Sigmoid colon (tissue), 7 donors: ENCODE data around the gene KDM6B. TPM values are rescaled to one million over a fixed set of nuclear protein-coding genes. Genes with fewer than 3 reads are reported as not detected.
A peak's percentile ranks its signal among the peaks of the same experiment; 100 is the strongest.

Experiments used
- DNase-seq: peaks from one replicate; pipeline ENCODE4 v3.0.0-alpha.2; 2019
- H3K27ac ChIP-seq, 4 donors: fragments of 200-600 bp; sonication (generic); one replicate each; pipeline ENCODE4 v1.5.1; 2016 to 2019; ENCODE audit warnings: mild to moderate bottlenecking in 1 of 4
- H3K27me3 ChIP-seq, 3 donors: fragments of 200-600 bp; sonication (generic); one replicate each; pipeline ENCODE4 v1.5.1; 2019; ENCODE audit warnings: mild to moderate bottlenecking in 1 of 3
- H3K36me3 ChIP-seq, 4 donors: fragments of 200-600 bp; sonication (generic); one replicate each; pipeline ENCODE4 v1.5.1; 2016 to 2019
- H3K4me1 ChIP-seq, 4 donors: fragments of 200-600 bp; sonication (generic); one replicate each; pipeline ENCODE4 v1.5.1; 2017 to 2019
- H3K4me3 ChIP-seq, 4 donors: fragments of 200-600 bp; sonication (generic); one replicate each; pipeline ENCODE4 v1.5.1; 2017 to 2019; ENCODE audit warnings: mild to moderate bottlenecking in 2 of 4, moderate library complexity in 1 of 4
- H3K9me3 ChIP-seq, 4 donors: fragments of 200-600 bp in 3 of 4; sonication (generic) in 3 of 4; one replicate each; pipeline versions ENCODE4 v1.5.1 to v1.6.1; 2013 to 2019
- EP300 ChIP-seq, 4 donors: sonication (generic); formaldehyde crosslinking; IDR thresholded peaks; one replicate each; pipeline ENCODE4 v1.6.1; 2017; ENCODE audit warnings: antibody characterized with exemption in 4 of 4
- POLR2A ChIP-seq, 2 donors: fragments of 450-650 bp; IDR thresholded peaks; one replicate each; pipeline ENCODE4 v1.6.1; 2016; ENCODE audit warnings: antibody characterized with exemption in 2 of 2, mild to moderate bottlenecking in 2 of 2, moderate library complexity in 2 of 2
- POLR2AphosphoS5 ChIP-seq, 4 donors: sonication (generic); formaldehyde crosslinking; IDR thresholded peaks; one replicate each; pipeline ENCODE4 v1.6.1; 2017; ENCODE audit warnings: antibody characterized with exemption in 4 of 4
- WGBS, 2 donors: extraction: QIAGEN DNeasy Blood & Tissue Kit; methylation state at CpG; one replicate each; pipeline ENCODE4 v1.1.7; 2013; 5-methylcytosine and 5-hydroxymethylcytosine counted together
- intact Hi-C: fragments of 100-400 bp; cut with DNase I; formaldehyde crosslinking; loops from one replicate; pipeline ENCODE4 v1.15.1; 2023
- polyA plus RNA-seq, 3 donors: library from polyadenylated mRNA; stranded (reverse); fragments of 200-250 nt; gene quantifications; one replicate each; pipeline ENCODE4 v1.2.3, GENCODE V29; 2013
- total RNA-seq, 4 donors: library from RNA; depleted of rRNA; stranded (reverse); fragments of >200 nt; gene quantifications; one replicate each; pipeline ENCODE4 v1.1.0, GENCODE V29; 2016
- TF ChIP-seq, protein P1 (sequence below), 4 experiments: fragments of 450-650 bp in 3 of 4; fragments of 200-600 bp in 1 of 4; IDR thresholded peaks; one replicate each; pipeline ENCODE4 v1.5.1; 2016 to 2019; ENCODE audit warnings: antibody characterized with exemption in 4 of 4, mild to moderate bottlenecking in 3 of 4, moderate library complexity in 2 of 4
- donor health status: healthy with polysubstance abuse.
- donor health status: Bipolar disorder and iron deficiency.
- donor health status: healthy.

Gene KDM6B
- total and polyA plus RNA-seq, 7 donors = 5.5 to 19.4 (median 7.8) TPM

DNA sequence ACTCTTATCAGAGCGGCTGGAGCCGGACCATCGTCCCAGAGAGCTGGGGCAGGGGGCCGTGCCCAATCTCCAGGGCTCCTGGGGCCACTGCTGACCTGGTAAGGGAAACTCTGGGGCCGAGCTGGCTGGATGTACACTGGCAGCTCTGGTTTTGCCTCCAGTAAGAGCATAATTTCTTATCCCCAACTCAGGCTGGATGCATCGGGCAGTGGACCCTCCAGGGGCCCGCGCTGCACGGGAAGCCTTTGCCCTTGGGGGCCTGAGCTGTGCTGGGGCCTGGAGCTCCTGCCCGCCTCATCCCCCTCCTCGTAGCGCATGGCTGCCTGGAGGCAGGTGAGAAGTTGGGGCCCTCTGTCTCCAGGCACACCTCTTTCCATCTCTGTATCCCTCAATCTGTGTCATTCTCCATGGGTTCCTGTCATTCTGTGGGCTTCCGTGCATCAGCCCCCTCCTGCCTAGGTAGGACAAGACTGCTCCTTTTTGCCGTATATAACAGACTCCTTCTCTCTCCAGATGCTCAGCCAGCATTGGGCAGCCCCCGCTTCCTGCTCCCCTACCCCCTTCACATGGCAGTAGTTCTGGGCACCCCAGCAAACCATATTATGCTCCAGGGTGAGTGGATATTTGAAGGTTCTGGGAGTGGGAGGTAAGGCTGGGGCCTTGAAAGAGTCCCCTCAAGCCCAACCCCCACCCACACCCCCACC, 11.5 kb downstream of the KDM6B start:
- H3K4me3 ChIP-seq = peak overlapping the region in 3 of 4 donors; percentile 61 to 75 (median 71)
- WGBS, 2 donors = 83 to 86% methylated on average over 15 of the region's 15 CpGs
- no peaks in the 10 kb centered on the region for H3K9me3 ChIP-seq
- peaks cover 34 to 52% (median 47%) of the 10 kb centered on the region in 4 donors for H3K36me3 ChIP-seq
- no peaks in the 10 kb centered on the region for H3K27me3 ChIP-seq
- TF ChIP-seq, protein P1, sequence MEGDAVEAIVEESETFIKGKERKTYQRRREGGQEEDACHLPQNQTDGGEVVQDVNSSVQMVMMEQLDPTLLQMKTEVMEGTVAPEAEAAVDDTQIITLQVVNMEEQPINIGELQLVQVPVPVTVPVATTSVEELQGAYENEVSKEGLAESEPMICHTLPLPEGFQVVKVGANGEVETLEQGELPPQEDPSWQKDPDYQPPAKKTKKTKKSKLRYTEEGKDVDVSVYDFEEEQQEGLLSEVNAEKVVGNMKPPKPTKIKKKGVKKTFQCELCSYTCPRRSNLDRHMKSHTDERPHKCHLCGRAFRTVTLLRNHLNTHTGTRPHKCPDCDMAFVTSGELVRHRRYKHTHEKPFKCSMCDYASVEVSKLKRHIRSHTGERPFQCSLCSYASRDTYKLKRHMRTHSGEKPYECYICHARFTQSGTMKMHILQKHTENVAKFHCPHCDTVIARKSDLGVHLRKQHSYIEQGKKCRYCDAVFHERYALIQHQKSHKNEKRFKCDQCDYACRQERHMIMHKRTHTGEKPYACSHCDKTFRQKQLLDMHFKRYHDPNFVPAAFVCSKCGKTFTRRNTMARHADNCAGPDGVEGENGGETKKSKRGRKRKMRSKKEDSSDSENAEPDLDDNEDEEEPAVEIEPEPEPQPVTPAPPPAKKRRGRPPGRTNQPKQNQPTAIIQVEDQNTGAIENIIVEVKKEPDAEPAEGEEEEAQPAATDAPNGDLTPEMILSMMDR (IDR thresholded peaks at IDR 0.05) = no peak
- TF ChIP-seq POLR2A (IDR thresholded peaks at IDR 0.05) (no peak), POLR2AphosphoS5 (IDR thresholded peaks at IDR 0.05) (no peak), EP300 (IDR thresholded peaks at IDR 0.05) (no peak)
- intact Hi-C loops = no loop called here
- H3K27ac ChIP-seq = peak overlapping the region; percentile 96 to 100 (median 98)
- DNase-seq = peak; percentile 69
- peaks cover 0 to 48% (median 32%) of the 10 kb centered on the region in 4 donors for H3K4me1 ChIP-seq

DNA sequence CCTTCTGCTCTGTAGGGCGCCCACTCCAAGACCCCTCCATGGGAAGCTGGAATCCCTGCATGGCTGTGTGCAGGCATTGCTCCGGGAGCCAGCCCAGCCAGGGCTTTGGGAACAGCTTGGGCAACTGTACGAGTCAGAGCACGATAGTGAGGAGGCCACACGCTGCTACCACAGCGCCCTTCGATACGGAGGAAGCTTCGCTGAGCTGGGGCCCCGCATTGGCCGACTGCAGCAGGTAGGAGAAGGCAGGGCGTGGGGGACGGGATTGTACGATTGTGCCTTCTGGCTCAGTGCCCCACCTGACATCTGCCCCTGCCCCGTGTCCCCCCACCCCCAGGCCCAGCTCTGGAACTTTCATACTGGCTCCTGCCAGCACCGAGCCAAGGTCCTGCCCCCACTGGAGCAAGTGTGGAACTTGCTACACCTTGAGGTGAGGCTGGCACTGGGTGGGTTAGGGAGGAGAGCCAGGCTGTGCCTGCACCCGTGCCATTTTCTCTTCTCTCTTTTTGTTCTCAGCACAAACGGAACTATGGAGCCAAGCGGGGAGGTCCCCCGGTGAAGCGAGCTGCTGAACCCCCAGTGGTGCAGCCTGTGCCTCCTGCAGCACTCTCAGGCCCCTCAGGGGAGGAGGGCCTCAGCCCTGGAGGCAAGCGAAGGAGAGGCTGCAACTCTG, 12.2 kb downstream of the KDM6B start:
- Histone ChIP-seq H3K27ac (peak overlapping the region; percentile 96 to 100 (median 98)), H3K27me3 (no peaks in the 10 kb centered on the region), H3K4me1 (peaks cover 0 to 43% (median 26%) of the 10 kb centered on the region in 4 donors), H3K4me3 (no peak overlapping the region), H3K9me3 (no peaks in the 10 kb centered on the region), H3K36me3 (peaks cover 34 to 59% (median 50%) of the 10 kb centered on the region in 4 donors)
- peak; percentile 69 for DNase-seq
- intact Hi-C loops = no loop called here
- TF ChIP-seq EP300 (IDR thresholded peaks at IDR 0.05) = no peak
- no peak for TF ChIP-seq POLR2AphosphoS5 (IDR thresholded peaks at IDR 0.05)
- TF ChIP-seq, protein P1 (IDR thresholded peaks at IDR 0.05) = no peak
- no peak for TF ChIP-seq POLR2A (IDR thresholded peaks at IDR 0.05)
- 86 to 91% methylated on average over 22 of the region's 22 CpGs for WGBS, 2 donors

DNA sequence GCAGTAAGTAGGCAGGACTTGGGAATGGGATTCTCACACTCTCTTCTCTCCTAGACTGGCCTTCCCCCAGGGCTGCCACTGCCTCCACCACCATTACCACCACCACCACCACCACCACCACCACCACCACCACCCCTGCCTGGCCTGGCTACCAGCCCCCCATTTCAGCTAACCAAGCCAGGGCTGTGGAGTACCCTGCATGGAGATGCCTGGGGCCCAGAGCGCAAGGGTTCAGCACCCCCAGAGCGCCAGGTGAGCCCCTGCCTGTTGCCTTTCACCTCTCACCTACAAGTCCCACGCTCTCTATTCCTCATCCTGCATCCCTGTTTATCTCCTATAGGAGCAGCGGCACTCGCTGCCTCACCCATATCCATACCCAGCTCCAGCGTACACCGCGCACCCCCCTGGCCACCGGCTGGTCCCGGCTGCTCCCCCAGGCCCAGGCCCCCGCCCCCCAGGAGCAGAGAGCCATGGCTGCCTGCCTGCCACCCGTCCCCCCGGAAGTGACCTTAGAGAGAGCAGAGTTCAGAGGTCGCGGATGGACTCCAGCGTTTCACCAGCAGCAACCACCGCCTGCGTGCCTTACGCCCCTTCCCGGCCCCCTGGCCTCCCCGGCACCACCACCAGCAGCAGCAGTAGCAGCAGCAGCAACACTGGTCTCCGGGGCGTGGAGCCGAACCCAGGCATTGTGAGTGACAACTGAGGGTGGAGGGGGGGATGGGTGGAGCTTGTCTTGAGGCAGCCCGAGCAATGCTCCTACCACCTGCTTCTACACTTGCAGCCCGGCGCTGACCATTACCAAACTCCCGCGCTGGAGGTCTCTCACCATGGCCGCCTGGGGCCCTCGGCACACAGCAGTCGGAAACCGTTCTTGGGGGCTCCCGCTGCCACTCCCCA, 13.0 kb downstream of the KDM6B start:
- DNase-seq = peak; percentile 69
- H3K27ac ChIP-seq = no peak overlapping the region
- no peak for TF ChIP-seq POLR2A (IDR thresholded peaks at IDR 0.05)
- TF ChIP-seq POLR2AphosphoS5 (IDR thresholded peaks at IDR 0.05) = no peak
- TF ChIP-seq, protein P1 (IDR thresholded peaks at IDR 0.05) = no peak
- no peak for TF ChIP-seq EP300 (IDR thresholded peaks at IDR 0.05)
- WGBS, 2 donors = 87 to 90% methylated on average over 34 of the region's 34 CpGs
- peaks cover 0 to 48% (median 29%) of the 10 kb centered on the region in 4 donors for H3K4me1 ChIP-seq
- H3K4me3 ChIP-seq = no peak overlapping the region
- peaks cover 34 to 65% (median 50%) of the 10 kb centered on the region in 4 donors for H3K36me3 ChIP-seq
- no peaks in the 10 kb centered on the region for H3K27me3 ChIP-seq
- intact Hi-C loops = no loop called here
- no peaks in the 10 kb centered on the region for H3K9me3 ChIP-seq

DNA sequence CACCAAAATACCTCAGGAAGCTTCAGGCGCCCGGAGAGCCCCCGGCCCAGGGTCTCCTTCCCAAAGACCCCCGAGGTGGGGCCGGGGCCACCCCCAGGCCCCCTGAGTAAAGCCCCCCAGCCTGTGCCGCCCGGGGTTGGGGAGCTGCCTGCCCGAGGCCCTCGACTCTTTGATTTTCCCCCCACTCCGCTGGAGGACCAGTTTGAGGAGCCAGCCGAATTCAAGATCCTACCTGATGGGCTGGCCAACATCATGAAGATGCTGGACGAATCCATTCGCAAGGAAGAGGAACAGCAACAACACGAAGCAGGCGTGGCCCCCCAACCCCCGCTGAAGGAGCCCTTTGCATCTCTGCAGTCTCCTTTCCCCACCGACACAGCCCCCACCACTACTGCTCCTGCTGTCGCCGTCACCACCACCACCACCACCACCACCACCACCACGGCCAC, 14.1 kb downstream of the KDM6B start:
- H3K4me3 ChIP-seq = no peak overlapping the region
- WGBS, 2 donors = 86 to 87% methylated on average over 20 of the region's 20 CpGs
- no peaks in the 10 kb centered on the region for H3K9me3 ChIP-seq
- intact Hi-C loops = no loop called here
- peaks cover 0 to 41% (median 27%) of the 10 kb centered on the region in 4 donors for H3K4me1 ChIP-seq
- DNase-seq = peak; percentile 64
- no peaks in the 10 kb centered on the region for H3K27me3 ChIP-seq
- no peak overlapping the region for H3K27ac ChIP-seq
- H3K36me3 ChIP-seq = peaks cover 39 to 76% (median 58%) of the 10 kb centered on the region in 4 donors
- no peak for TF ChIP-seq POLR2A (IDR thresholded peaks at IDR 0.05)
